ENCODE measurements around the gene MICALL2.

MICALL2 gene

GRCh38 chr7:1455241-1455939, 3.9 kb downstream of the MICALL2 start:
- WGBS = 84% methylated on average over 26 of the region's 26 CpGs
- no peaks in the 10 kb centered on the region for H3K9me3 ChIP-seq (ENCODE audit: insufficient read depth, low read depth, low read length)
- no peak overlapping the region for H3K9ac ChIP-seq (ENCODE audit: low read depth, low read length)
- H3K4me1 ChIP-seq (ENCODE audit: insufficient read depth, low read length) = no peaks in the 10 kb centered on the region
- no peak overlapping the region for H3K4me3 ChIP-seq (ENCODE audit: low read length)
- no peaks in the 10 kb centered on the region for H3K27me3 ChIP-seq (ENCODE audit: insufficient read depth, low read length)
- H3K36me3 ChIP-seq (ENCODE audit: insufficient read depth, low read length) = no peaks in the 10 kb centered on the region
- H3K27ac ChIP-seq (ENCODE audit: low read depth, low read length) = no peak overlapping the region

DNA sequence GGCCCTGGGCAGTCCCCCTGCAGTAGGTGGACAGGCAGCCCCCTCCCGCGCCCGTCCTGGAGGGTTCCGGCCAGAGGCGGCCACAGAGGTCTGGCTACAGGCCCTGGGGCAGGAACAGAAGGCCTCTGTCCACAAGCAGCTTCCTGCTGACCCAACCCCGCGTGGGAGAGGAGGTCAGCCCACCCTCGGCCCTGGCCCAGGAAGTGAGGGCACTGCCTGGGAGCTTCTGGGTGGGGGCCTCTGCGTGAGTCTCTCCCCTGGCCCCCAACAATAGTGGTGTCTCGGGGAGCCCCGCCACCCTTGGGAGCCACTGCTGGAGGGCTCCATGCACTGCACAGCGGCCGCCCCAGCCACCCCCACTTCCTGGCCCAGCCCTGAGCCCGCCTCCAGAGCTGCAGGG, 4.7 kb downstream of the MICALL2 start:
- no peaks in the 10 kb centered on the region for H3K9me3 ChIP-seq (ENCODE audit: insufficient read depth, low read depth, low read length)
- H3K36me3 ChIP-seq (ENCODE audit: insufficient read depth, low read length) = no peaks in the 10 kb centered on the region
- no peak overlapping the region for H3K9ac ChIP-seq (ENCODE audit: low read depth, low read length)
- no peak overlapping the region for H3K4me3 ChIP-seq (ENCODE audit: low read length)
- no peaks in the 10 kb centered on the region for H3K4me1 ChIP-seq (ENCODE audit: insufficient read depth, low read length)
- no peak overlapping the region for H3K27ac ChIP-seq (ENCODE audit: low read depth, low read length)
- 88% methylated on average over 14 of the region's 14 CpGs for WGBS
- no peaks in the 10 kb centered on the region for H3K27me3 ChIP-seq (ENCODE audit: insufficient read depth, low read length)

DNA sequence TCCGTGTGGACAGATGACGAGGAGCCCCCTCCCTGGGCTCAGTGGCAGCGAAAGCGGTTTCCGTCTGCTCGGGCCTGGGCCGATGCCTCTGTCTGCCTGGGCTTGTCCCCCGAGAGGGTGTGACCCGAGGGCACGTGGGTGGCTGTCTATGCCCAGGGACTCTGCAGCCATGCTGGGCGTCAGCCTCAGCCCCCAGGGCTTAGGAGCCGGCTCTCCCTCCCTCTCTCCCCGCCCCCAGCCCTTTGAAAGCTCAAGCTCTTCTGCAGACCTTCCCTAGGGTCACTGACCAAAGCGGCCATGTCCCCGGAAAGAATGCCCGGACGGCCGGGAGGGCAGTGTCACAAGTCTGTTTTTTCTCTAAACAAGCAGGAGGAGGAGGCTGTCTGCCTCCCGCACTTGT, 7.1 kb downstream of the MICALL2 start:
- Histone ChIP-seq H3K27me3 (ENCODE audit: insufficient read depth, low read length) (no peaks in the 10 kb centered on the region), H3K9ac (ENCODE audit: low read depth, low read length) (no peak overlapping the region), H3K9me3 (ENCODE audit: insufficient read depth, low read depth, low read length) (no peaks in the 10 kb centered on the region), H3K36me3 (ENCODE audit: insufficient read depth, low read length) (no peaks in the 10 kb centered on the region), H3K4me1 (ENCODE audit: insufficient read depth, low read length) (no peaks in the 10 kb centered on the region), H3K27ac (ENCODE audit: low read depth, low read length) (no peak overlapping the region), H3K4me3 (ENCODE audit: low read length) (no peak overlapping the region)
- WGBS = 82% methylated on average over 19 of the region's 19 CpGs

GRCh38 chr7:1450987-1451386, 8.3 kb downstream of the MICALL2 start:
- 96% methylated on average over 11 of the region's 11 CpGs for WGBS
- Histone ChIP-seq H3K27me3 (ENCODE audit: insufficient read depth, low read length) (no peaks in the 10 kb centered on the region), H3K9me3 (ENCODE audit: insufficient read depth, low read depth, low read length) (no peaks in the 10 kb centered on the region), H3K4me3 (ENCODE audit: low read length) (no peak overlapping the region), H3K9ac (ENCODE audit: low read depth, low read length) (no peak overlapping the region), H3K27ac (ENCODE audit: low read depth, low read length) (no peak overlapping the region), H3K4me1 (ENCODE audit: insufficient read depth, low read length) (no peaks in the 10 kb centered on the region), H3K36me3 (ENCODE audit: insufficient read depth, low read length) (no peaks in the 10 kb centered on the region)

DNA sequence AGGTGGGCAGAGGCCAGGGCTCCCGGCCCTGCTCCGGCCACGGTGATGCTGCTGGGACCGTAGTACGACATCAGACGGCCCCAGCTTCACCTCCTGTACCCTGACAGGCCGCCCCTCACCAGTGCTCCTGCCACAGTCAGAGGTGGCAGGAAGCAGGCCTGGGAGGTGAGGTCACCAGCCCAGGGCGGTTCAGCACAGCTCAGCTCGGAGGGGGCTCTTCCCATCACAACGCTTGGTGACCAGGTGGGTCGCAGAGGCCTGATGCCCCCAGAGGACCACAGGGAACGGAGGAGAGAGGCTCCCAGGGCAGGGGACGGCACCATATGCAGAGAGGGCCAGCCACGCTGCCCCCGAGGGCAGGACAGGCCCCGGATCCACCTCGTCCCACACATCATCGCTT, 8.8 kb downstream of the MICALL2 start:
- 92% methylated on average over 18 of the region's 18 CpGs for WGBS
- H3K27me3 ChIP-seq (ENCODE audit: insufficient read depth, low read length) = no peaks in the 10 kb centered on the region
- no peaks in the 10 kb centered on the region for H3K36me3 ChIP-seq (ENCODE audit: insufficient read depth, low read length)
- H3K9ac ChIP-seq (ENCODE audit: low read depth, low read length) = no peak overlapping the region
- no peak overlapping the region for H3K27ac ChIP-seq (ENCODE audit: low read depth, low read length)
- H3K4me3 ChIP-seq (ENCODE audit: low read length) = no peak overlapping the region
- no peaks in the 10 kb centered on the region for H3K4me1 ChIP-seq (ENCODE audit: insufficient read depth, low read length)
- H3K9me3 ChIP-seq (ENCODE audit: insufficient read depth, low read depth, low read length) = no peaks in the 10 kb centered on the region

DNA sequence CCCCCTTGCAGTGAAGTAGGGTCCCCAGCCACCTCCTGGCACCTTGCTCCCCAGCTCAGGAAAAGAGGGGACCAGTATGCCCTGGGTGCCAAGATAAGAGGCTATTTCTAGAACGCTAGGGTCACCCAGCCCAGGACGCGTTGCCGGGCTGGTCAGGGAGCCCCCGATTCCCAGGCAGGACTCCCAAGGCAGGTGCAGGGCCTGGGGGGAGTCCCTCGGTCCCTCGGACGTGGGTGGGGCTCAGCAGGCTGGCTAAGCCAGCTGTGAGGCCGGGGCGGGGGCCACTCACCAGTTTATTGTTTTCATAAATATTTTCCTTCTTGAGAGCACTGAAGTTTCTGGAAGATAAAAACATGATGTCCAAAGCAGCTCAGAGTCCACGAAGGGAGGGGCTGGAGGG, 9.3 kb downstream of the MICALL2 start:
- Histone ChIP-seq H3K36me3 (ENCODE audit: insufficient read depth, low read length) (no peaks in the 10 kb centered on the region), H3K9me3 (ENCODE audit: insufficient read depth, low read depth, low read length) (no peaks in the 10 kb centered on the region), H3K9ac (ENCODE audit: low read depth, low read length) (no peak overlapping the region), H3K4me3 (ENCODE audit: low read length) (no peak overlapping the region), H3K27me3 (ENCODE audit: insufficient read depth, low read length) (no peaks in the 10 kb centered on the region), H3K4me1 (ENCODE audit: insufficient read depth, low read length) (no peaks in the 10 kb centered on the region), H3K27ac (ENCODE audit: low read depth, low read length) (no peak overlapping the region)
- WGBS = 93% methylated on average over 9 of the region's 11 CpGs

GRCh38 chr7:1449501-1449900, 9.8 kb downstream of the MICALL2 start:
- no peaks in the 10 kb centered on the region for H3K9me3 ChIP-seq (ENCODE audit: insufficient read depth, low read depth, low read length)
- no peaks in the 10 kb centered on the region for H3K36me3 ChIP-seq (ENCODE audit: insufficient read depth, low read length)
- no peak overlapping the region for H3K27ac ChIP-seq (ENCODE audit: low read depth, low read length)
- H3K9ac ChIP-seq (ENCODE audit: low read depth, low read length) = no peak overlapping the region
- WGBS = 95% methylated on average over 13 of the region's 13 CpGs
- H3K4me3 ChIP-seq (ENCODE audit: low read length) = no peak overlapping the region
- H3K27me3 ChIP-seq (ENCODE audit: insufficient read depth, low read length) = no peaks in the 10 kb centered on the region
- no peaks in the 10 kb centered on the region for H3K4me1 ChIP-seq (ENCODE audit: insufficient read depth, low read length)

GRCh38 chr7:1448958-1449357, 10.3 kb downstream of the MICALL2 start:
- Histone ChIP-seq H3K36me3 (ENCODE audit: insufficient read depth, low read length) (no peaks in the 10 kb centered on the region), H3K9me3 (ENCODE audit: insufficient read depth, low read depth, low read length) (no peaks in the 10 kb centered on the region), H3K9ac (ENCODE audit: low read depth, low read length) (no peak overlapping the region), H3K4me1 (ENCODE audit: insufficient read depth, low read length) (no peaks in the 10 kb centered on the region), H3K4me3 (ENCODE audit: low read length) (no peak overlapping the region), H3K27ac (ENCODE audit: low read depth, low read length) (no peak overlapping the region), H3K27me3 (ENCODE audit: insufficient read depth, low read length) (no peaks in the 10 kb centered on the region)
- 92% methylated on average over 13 of the region's 14 CpGs for WGBS

DNA sequence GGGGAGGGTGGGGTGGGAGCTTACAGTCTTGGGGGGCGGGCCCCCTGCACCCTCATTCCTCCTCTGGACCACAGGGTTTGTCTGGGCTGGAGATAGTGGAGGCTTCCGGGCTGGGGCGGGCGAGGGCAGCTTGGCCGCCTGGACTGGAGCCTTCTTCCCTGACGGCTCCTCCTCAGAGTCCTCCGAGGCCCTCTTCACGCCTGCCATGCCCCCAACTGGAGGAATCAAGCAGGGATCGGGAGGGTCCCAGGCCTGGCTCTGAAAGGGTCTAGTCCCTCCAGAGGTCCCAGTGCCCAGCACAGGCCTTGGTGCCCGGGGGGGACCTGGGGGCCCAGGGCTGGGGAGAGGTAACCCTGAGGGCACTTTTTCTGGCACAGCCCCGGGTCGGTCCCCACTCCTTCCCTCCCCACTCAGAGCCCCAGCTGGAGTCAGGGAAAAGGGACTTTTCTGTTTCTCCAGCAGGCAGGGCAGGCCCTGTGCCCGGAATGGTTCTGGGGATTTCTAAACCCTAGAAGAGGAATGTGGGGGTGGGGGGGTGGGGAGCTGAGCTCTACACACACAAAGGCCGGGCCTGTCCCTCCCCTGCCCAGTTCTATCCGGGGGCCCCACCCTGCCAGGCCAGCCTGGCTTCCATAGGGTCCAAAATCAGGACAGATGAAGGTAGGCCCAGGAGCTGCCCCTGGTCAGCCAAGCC, 11.6 kb downstream of the MICALL2 start:
- no peak overlapping the region for H3K4me3 ChIP-seq (ENCODE audit: low read length)
- no peak overlapping the region for H3K27ac ChIP-seq (ENCODE audit: low read depth, low read length)
- H3K9me3 ChIP-seq (ENCODE audit: insufficient read depth, low read depth, low read length) = no peaks in the 10 kb centered on the region
- H3K36me3 ChIP-seq (ENCODE audit: insufficient read depth, low read length) = no peaks in the 10 kb centered on the region
- no peak overlapping the region for H3K9ac ChIP-seq (ENCODE audit: low read depth, low read length)
- no peaks in the 10 kb centered on the region for H3K27me3 ChIP-seq (ENCODE audit: insufficient read depth, low read length)
- H3K4me1 ChIP-seq (ENCODE audit: insufficient read depth, low read length) = no peaks in the 10 kb centered on the region
- WGBS = 84% methylated on average over 14 of the region's 15 CpGs

DNA sequence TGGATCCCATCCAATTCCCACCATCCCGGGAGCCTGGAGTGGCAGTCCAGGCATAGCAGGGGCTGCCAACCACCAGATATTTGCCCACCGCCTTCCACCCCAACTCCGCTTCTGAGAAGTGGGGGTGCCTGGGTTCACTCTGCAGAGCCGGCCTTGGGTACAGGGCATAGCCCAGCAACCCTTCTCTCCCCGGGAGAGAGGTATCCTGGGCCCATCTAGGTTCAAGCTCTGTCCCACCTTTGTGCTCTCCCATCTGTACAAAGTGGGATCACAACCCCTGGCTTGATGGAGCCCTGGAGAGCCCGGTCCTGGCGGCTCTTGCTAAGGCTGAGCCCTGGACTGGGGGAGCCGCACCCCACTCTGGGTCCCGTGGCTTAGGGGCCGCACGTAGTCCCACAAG, 12.2 kb downstream of the MICALL2 start:
- Histone ChIP-seq H3K4me3 (ENCODE audit: low read length) (no peak overlapping the region), H3K4me1 (ENCODE audit: insufficient read depth, low read length) (no peaks in the 10 kb centered on the region), H3K36me3 (ENCODE audit: insufficient read depth, low read length) (no peaks in the 10 kb centered on the region), H3K9me3 (ENCODE audit: insufficient read depth, low read depth, low read length) (no peaks in the 10 kb centered on the region), H3K27ac (ENCODE audit: low read depth, low read length) (no peak overlapping the region), H3K27me3 (ENCODE audit: insufficient read depth, low read length) (no peaks in the 10 kb centered on the region), H3K9ac (ENCODE audit: low read depth, low read length) (no peak overlapping the region)
- WGBS = 92% methylated on average over 11 of the region's 11 CpGs

GRCh38 chr7:1446620-1447032, 12.6 kb downstream of the MICALL2 start:
- Histone ChIP-seq H3K9ac (ENCODE audit: low read depth, low read length) (no peak overlapping the region), H3K27me3 (ENCODE audit: insufficient read depth, low read length) (no peaks in the 10 kb centered on the region), H3K27ac (ENCODE audit: low read depth, low read length) (no peak overlapping the region), H3K4me1 (ENCODE audit: insufficient read depth, low read length) (no peaks in the 10 kb centered on the region), H3K4me3 (ENCODE audit: low read length) (no peak overlapping the region), H3K9me3 (ENCODE audit: insufficient read depth, low read depth, low read length) (no peaks in the 10 kb centered on the region), H3K36me3 (ENCODE audit: insufficient read depth, low read length) (no peaks in the 10 kb centered on the region)
- WGBS = 70% methylated on average over 17 of the region's 17 CpGs

All from HUES64 (cell line).